ENCODE results near the gene GJC2. TPM values are rescaled to one million over a fixed set of nuclear protein-coding genes. Genes with fewer than 3 reads are reported as not detected.

The GJC2 gene
- under 1 TPM; 0.41 to 0.57 TPM for total RNA-seq

DNA sequence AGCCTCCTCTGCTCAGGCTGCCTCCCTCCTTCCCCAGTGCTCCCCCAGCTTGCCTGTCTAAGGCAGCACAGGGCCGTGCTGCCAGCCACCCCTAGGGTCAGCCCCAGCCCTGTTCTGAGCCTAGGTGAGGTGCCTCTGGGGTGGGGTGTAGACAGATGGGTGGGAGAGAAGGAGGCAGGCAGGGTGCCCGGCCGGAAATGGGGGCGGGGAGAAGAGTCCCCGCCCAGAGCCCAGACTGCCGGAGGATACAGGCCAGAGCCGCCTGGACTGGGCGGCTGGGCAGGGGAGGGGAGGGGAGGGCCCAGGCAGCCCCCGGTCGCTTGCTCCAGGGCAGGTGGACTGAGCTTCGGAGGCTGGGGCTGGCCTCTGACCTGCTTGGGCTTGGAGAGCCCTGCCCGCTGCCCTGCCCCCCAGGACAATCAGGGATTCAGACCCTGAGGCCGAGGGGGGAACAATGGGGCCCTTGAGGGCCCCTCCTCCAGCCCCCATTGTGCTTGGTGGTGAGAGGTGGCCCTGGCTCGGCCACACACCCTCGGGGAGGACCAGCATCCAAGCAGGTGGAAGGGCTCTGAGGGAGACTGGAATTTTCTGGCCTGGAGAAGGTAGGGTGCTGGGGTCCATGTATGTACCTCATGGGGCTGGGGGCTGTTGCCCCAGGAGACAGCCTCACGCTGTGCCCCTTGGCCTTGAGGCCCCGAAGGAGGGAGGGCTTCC lies at the start of gene GJC2:
TSS of gene GJC2 (plus strand) at position 525 of the 714 bp plus-strand sequence. CDS start 7,829 bp downstream, outside the sequence.
- Mint-ChIP-seq H3K4me3 (no peak within 1 kb of the TSS), H3K4me1 (ENCODE audit: low read depth) (peaks cover 1% of the 10 kb centered on the region), H3K36me3 (no peaks in the 10 kb centered on the region), H3K9me3 (no peaks in the 10 kb centered on the region), H3K27me3 (no peaks in the 10 kb centered on the region), H3K27ac (no peak within 1 kb of the TSS)
- DNase-seq: no peak
- intact Hi-C loops (cut with micrococcal nuclease): no loop called here
- POLR2A ChIA-PET: no interaction called here
- CTCF ChIA-PET: no interaction called here

- peaks cover 24% of the 10 kb centered on the region for H3K4me1 Mint-ChIP-seq (ENCODE audit: low read depth)
- H3K4me3 Mint-ChIP-seq: peak overlapping the region; percentile 68
- no peak for DNase-seq
- no peaks in the 10 kb centered on the region for H3K9me3 Mint-ChIP-seq
- intact Hi-C loops (cut with micrococcal nuclease): loop anchor here (5.0 kb wide), 1 partner anchor 1694 kb away; the partner anchor contains the start of gene PARP1
- peaks cover 21% of the 10 kb centered on the region for H3K36me3 Mint-ChIP-seq
- ChIA-PET POLR2A (interaction anchor here (1.0 to 1.3 kb wide), 2 partner anchors 12 to 303 kb away, joined by 3 read pairs; no protein-coding TSS in a partner anchor), CTCF (interaction anchor here (1.2 kb wide), 1 partner anchor 11 kb away, joined by 10 read pairs; no protein-coding TSS in a partner anchor)
- H3K27ac Mint-ChIP-seq: peak overlapping the region; percentile 68
- H3K27me3 Mint-ChIP-seq: no peaks in the 10 kb centered on the region
Measured at GRCh38 chr1:228100822-228101613, 48.7 kb upstream of the GJC2 start.

DNA sequence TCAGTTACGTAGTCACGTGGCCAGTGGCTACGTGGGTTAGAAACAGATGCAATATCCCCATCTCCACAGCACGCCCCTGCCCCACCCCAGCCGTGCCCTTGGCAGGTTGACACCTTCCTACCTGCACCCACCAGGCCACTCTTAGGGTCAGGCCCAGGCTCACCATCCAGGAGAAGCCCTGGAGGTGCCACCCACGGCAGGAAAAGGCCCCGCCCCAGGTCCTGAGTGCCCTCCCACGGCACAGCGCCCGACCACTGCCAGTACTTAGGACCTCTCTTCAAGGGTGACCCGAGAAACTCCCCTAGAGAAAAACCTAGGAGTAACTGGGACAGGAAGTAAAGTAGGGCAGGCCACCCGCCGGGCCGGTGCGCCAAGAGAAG lies 48.1 kb upstream of the GJC2 start:
- no peak for DNase-seq
- Mint-ChIP-seq H3K27ac (peak overlapping the region; percentile 68), H3K4me1 (ENCODE audit: low read depth) (peaks cover 21% of the 10 kb centered on the region), H3K4me3 (peak overlapping the region; percentile 68), H3K9me3 (no peaks in the 10 kb centered on the region), H3K27me3 (no peaks in the 10 kb centered on the region), H3K36me3 (peaks cover 22% of the 10 kb centered on the region)
- POLR2A ChIA-PET: interaction anchor here (1.0 kb wide), 2 partner anchors 19 to 39 kb away, joined by 3 read pairs; partner anchors contain the start of genes ARF1 and GUK1
- CTCF ChIA-PET: interaction anchor here (0.8 to 1.2 kb wide), 2 partner anchors 12 to 64 kb away, joined by 3 to 10 read pairs; partner anchors contain the start of gene IBA57
- intact Hi-C loops (cut with micrococcal nuclease): loop anchor here (5.0 kb wide), 1 partner anchor 1694 kb away; the partner anchor contains the start of gene PARP1

- DNase-seq: peak; percentile 75
- intact Hi-C loops (cut with micrococcal nuclease): loop anchor here (5.0 kb wide), 1 partner anchor 1695 kb away; the partner anchor contains the start of gene PARP1
Measured at GRCh38 chr1:228101994-228102790, 47.5 kb upstream of the GJC2 start.

GRCh38 chr1:228102791-228103620 lies 46.7 kb upstream of the GJC2 start, which contains the start of gene C1orf35:
TSS of gene C1orf35 (minus strand) at chr1:228103325. CDS start at chr1:228103227, 98 bp downstream.
- ChIA-PET POLR2A (no interaction called here), CTCF (interaction anchor here (0.6 kb wide), 1 partner anchor 86 kb away, joined by 4 read pairs; no protein-coding TSS in a partner anchor)
- DNase-seq: peak; percentile 96
- H3K27ac Mint-ChIP-seq: peak within 1 kb of the TSS; percentile 88
- H3K27me3 Mint-ChIP-seq: no peaks in the 10 kb centered on the region
- intact Hi-C loops (cut with micrococcal nuclease): loop anchor here (1.0 to 5.0 kb wide), 4 partner anchors 21 to 1696 kb away; partner anchors contain the start of genes ARF1, GUK1, IBA57 and PARP1
- H3K4me1 Mint-ChIP-seq (ENCODE audit: low read depth): peaks cover 28% of the 10 kb centered on the region
- peaks cover 19% of the 10 kb centered on the region for H3K36me3 Mint-ChIP-seq
- H3K4me3 Mint-ChIP-seq: peak within 1 kb of the TSS; percentile 91
- no peaks in the 10 kb centered on the region for H3K9me3 Mint-ChIP-seq

More at GRCh38 chr1:228101994-228102790, 47.5 kb upstream of the GJC2 start:
- Mint-ChIP-seq H3K9me3 (no peaks in the 10 kb centered on the region), H3K36me3 (peaks cover 22% of the 10 kb centered on the region), H3K27ac (peak overlapping the region; percentile 45), H3K4me1 (ENCODE audit: low read depth) (peaks cover 21% of the 10 kb centered on the region), H3K27me3 (no peaks in the 10 kb centered on the region), H3K4me3 (peak overlapping the region; percentile 91)
- CTCF ChIA-PET: interaction anchor here (0.8 to 1.2 kb wide), 2 partner anchors 12 to 64 kb away, joined by 3 to 10 read pairs; partner anchors contain the start of gene IBA57
- POLR2A ChIA-PET: interaction anchor here (1.0 kb wide), 2 partner anchors 20 to 38 kb away, joined by 3 read pairs; partner anchors contain the start of genes ARF1 and GUK1

GRCh38 chr1:228104526-228105269 lies 45.0 kb upstream of the GJC2 start:
- peak overlapping the region; percentile 91 for H3K4me3 Mint-ChIP-seq
- H3K27ac Mint-ChIP-seq: peak overlapping the region; percentile 24
- no peak for DNase-seq
- no peaks in the 10 kb centered on the region for H3K9me3 Mint-ChIP-seq
- H3K4me1 Mint-ChIP-seq (ENCODE audit: low read depth): peaks cover 37% of the 10 kb centered on the region
- no peaks in the 10 kb centered on the region for H3K27me3 Mint-ChIP-seq
- ChIA-PET CTCF (no interaction called here), POLR2A (no interaction called here)
- peaks cover 13% of the 10 kb centered on the region for H3K36me3 Mint-ChIP-seq
- intact Hi-C loops (cut with micrococcal nuclease): loop anchor here (5.0 kb wide), 1 partner anchor 1697 kb away; the partner anchor contains the start of gene PARP1

- Mint-ChIP-seq H3K4me1 (ENCODE audit: low read depth) (peaks cover 42% of the 10 kb centered on the region), H3K36me3 (peaks cover 13% of the 10 kb centered on the region), H3K4me3 (peak overlapping the region; percentile 3), H3K27ac (no peak overlapping the region), H3K9me3 (no peaks in the 10 kb centered on the region), H3K27me3 (no peaks in the 10 kb centered on the region)
- DNase-seq: no peak
- intact Hi-C loops (cut with micrococcal nuclease): no loop called here
- CTCF ChIA-PET: no interaction called here
- POLR2A ChIA-PET: no interaction called here
Measured at GRCh38 chr1:228105270-228105995, 44.3 kb upstream of the GJC2 start.

DNA sequence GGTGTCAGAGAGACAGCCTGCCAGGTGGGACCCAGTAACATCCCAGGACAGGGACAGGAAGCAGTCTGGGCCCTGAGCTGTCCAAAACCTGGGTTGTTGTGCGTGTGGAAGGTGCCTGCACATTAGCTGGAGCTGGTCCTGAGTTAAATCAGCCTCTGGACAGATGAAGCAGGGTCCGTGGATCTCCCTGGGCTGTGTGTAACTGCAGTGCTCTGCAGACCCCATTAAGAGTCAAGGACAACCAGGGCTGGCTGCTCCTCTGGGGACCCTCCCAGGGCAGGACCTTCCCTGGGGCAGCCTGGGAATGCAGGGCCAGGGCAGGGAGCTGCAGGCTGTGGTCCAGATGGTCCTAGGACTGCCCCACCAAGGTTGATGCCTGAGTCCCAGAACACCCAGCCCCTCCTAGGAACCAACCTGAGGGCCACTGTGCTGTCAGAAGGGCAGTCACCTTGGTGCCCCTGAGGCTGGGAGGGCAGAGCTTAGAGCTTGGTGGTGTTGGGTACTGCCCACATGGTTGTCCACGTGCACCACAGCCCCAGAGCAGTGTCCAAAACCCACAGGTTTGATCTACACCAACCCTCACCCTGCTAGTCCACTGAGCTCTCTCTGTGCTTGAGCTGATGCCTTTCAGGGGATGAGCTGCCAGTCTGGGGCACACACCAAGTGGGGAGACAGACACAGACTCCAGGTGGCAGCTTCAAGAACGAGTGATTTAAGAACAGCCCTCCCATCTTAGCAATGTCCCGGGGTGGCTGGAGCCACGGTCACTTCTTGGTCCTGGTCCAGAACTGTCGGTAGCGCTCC lies 43.5 kb upstream of the GJC2 start:
- Mint-ChIP-seq H3K9me3 (no peaks in the 10 kb centered on the region), H3K36me3 (peaks cover 13% of the 10 kb centered on the region), H3K27ac (no peak overlapping the region), H3K4me1 (ENCODE audit: low read depth) (peaks cover 40% of the 10 kb centered on the region), H3K4me3 (peak overlapping the region; percentile 32), H3K27me3 (no peaks in the 10 kb centered on the region)
- intact Hi-C loops (cut with micrococcal nuclease): no loop called here
- no peak for DNase-seq
- ChIA-PET POLR2A (interaction anchor here (0.7 to 1.3 kb wide), 2 partner anchors 24 to 60 kb away, joined by 3 read pairs; partner anchors contain the start of gene ARF1), CTCF (interaction anchor here (1.1 to 1.4 kb wide), 3 partner anchors 59 to 107 kb away, joined by 3 to 7 read pairs (median 3); partner anchors contain the start of gene IBA57)

DNA sequence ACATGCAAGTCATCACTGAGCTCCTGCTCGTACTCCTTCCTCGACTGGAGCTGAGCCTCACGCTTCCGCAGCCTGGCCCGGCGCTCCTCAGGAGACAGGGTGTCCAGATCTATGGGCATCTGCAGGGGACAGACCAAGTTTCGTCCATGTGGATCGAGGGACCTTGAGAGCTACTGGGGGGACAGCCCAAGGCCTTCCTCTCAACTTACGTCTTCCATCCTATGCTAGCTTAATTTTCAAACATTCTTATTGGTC lies 43.0 kb upstream of the GJC2 start:
- Mint-ChIP-seq H3K27me3 (no peaks in the 10 kb centered on the region), H3K4me1 (ENCODE audit: low read depth) (peaks cover 35% of the 10 kb centered on the region), H3K9me3 (no peaks in the 10 kb centered on the region), H3K27ac (no peak overlapping the region), H3K36me3 (peaks cover 13% of the 10 kb centered on the region), H3K4me3 (no peak overlapping the region)
- CTCF ChIA-PET: interaction anchor here (1.1 to 1.4 kb wide), 3 partner anchors 59 to 107 kb away, joined by 3 to 7 read pairs (median 3); partner anchors contain the start of gene IBA57
- intact Hi-C loops (cut with micrococcal nuclease): no loop called here
- POLR2A ChIA-PET: interaction anchor here (0.7 to 1.3 kb wide), 2 partner anchors 25 to 59 kb away, joined by 3 read pairs; partner anchors contain the start of gene ARF1
- no peak for DNase-seq

All from activated CD4-positive, alpha-beta memory T cell treated with anti-CD3 and anti-CD28 coated beads for 36 hours (primary cell).